Measurements from ENCODE around the gene CD81.
A peak's percentile ranks its signal among the peaks of the same experiment; 100 is the strongest.

Gene CD81

GRCh38 chr11:2375964-2376551 is 1.1 kb upstream of the CD81 start:
- no peak for DNase-seq (ENCODE audit: low read depth, low spot score)

GRCh38 chr11:2377511-2378443 is 667 bp downstream of the CD81 start:
- DNase-seq (ENCODE audit: low read depth, low spot score), result peak; percentile 86

- DNase-seq (ENCODE audit: low read depth, low spot score), result peak; percentile 57
Measured at GRCh38 chr11:2378527-2379210, 1.6 kb downstream of the CD81 start.

GRCh38 chr11:2379466-2380174 is 2.5 kb downstream of the CD81 start:
- DNase-seq (ENCODE audit: low read depth, low spot score), result no peak

GRCh38 chr11:2380396-2380795 is 3.3 kb downstream of the CD81 start:
- no peak for DNase-seq (ENCODE audit: low read depth, low spot score)

DNA sequence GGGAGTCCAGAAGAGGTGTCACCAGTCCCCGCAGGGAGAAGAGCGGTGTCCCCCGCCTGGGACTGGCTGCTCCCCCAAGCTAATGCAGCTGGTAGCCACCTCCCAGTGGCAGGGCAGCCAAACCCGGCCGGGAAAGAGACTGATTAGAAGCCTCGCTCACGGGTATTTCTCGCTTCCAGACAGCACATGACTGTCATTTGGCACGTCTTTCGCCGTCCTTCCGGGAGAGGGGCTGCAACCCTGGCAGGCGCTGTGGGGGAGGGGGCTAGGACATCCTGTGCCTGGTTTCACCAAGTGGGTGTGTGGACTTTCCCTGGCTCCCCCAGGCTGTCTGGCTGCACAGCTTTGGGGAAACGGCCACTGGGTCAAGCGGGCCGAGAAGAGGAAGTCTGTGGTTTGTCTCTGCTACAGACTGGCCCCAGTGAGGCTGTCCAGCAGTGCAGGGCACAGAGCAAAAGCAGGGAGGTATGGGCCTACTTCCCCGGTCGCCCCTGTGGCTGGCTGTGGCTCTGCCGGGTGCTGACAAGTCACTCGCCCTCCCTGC is 3.8 kb downstream of the CD81 start:
- DNase-seq (ENCODE audit: low read depth, low spot score), result no peak

DNA sequence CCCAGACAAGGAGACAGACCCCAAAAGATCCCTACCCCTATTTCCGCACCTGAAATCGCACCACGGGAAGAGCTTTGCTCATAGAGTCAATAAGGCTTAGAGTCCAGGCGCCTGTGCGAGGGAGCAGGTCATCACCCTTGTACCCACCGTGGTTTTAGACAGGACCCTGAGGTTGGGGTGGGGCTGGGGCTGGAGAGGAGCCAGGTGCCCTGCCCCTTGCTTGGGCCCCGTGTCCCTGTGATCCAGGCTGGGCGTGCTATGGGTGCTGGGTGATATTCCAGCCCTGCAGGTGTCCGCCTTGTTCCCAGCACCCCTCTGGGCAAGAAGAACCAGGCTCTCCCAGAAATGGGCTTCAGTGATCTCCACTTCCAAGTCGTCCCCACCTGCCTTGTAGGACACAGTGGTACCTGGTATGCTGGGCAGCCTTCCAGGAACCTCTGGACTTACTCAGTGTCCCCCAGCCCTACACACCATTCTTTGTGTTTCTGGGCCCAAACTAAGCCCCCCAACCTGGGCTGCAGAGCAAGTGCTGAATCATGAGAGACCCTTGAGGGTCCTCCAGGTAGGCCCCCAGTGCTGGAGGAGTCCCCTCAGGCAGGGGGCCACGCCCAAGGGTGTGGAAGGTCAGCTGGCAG is 4.5 kb downstream of the CD81 start:
- no peak for DNase-seq (ENCODE audit: low read depth, low spot score)

DNA sequence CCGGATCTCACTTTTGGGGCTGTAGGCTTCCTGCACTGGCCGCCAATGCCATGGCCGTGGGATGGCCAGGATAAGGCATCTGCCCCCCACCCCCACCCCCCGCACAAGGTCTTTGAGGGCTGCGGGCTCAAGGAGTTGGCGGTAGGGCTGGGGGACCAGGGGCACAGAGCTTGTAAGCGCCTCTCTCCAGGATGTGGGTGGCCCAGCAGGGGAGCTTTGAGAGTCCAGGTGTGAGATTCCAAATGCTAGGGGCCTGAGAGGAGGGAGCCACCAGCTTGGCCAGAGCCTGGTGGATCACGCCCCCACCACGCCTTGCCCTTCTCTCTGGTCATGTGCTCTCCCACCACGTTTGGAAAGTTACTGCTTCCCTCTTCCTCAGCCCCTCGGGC is 5.0 kb downstream of the CD81 start:
- no peak for DNase-seq (ENCODE audit: low read depth, low spot score)

DNA sequence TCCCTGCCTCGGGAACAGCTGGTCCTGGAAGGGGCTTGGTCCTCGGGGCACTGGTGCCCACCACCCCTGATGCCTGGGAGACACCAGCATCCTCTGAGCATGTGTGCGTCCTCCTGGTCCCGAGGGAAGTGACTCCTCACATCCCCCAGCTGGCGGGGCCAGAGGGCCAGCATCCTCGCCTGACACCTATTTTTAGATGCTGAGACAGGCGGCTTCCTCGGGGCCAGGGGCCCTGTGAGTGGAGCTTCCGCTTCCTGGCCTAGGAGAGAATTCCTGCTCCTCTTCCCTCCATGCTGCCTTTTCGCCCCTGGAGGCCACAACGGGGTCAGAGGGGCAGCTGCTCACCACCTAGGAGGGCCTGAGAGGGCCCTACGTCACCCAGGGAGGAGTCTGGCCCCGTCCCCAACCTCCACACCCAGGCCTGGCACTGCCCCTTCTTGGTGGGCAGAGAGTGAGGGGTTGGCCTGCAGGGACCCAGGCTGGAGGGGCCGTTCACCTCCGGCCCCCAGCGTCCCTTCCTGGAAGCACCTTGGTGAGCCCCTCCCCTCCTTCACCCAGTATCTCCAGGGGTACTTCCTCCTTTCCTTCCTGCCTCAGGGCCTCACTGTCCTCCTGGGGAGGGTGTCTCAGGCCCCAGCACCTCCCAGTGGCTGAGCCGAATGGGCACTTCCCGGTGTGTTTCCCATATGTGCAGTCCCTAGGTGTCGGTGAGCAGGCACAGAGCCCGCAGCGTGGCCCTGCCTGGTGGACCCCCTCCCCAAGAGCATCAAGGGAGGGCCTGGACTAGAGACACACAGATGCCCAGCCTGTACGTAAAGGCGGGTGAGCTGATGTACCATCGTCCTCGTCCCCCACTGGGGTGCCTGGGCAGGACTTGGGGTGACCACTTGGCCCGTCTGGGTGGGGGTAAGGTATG is 6.1 kb downstream of the CD81 start:
- DNase-seq (ENCODE audit: low read depth, low spot score), result no peak

DNA sequence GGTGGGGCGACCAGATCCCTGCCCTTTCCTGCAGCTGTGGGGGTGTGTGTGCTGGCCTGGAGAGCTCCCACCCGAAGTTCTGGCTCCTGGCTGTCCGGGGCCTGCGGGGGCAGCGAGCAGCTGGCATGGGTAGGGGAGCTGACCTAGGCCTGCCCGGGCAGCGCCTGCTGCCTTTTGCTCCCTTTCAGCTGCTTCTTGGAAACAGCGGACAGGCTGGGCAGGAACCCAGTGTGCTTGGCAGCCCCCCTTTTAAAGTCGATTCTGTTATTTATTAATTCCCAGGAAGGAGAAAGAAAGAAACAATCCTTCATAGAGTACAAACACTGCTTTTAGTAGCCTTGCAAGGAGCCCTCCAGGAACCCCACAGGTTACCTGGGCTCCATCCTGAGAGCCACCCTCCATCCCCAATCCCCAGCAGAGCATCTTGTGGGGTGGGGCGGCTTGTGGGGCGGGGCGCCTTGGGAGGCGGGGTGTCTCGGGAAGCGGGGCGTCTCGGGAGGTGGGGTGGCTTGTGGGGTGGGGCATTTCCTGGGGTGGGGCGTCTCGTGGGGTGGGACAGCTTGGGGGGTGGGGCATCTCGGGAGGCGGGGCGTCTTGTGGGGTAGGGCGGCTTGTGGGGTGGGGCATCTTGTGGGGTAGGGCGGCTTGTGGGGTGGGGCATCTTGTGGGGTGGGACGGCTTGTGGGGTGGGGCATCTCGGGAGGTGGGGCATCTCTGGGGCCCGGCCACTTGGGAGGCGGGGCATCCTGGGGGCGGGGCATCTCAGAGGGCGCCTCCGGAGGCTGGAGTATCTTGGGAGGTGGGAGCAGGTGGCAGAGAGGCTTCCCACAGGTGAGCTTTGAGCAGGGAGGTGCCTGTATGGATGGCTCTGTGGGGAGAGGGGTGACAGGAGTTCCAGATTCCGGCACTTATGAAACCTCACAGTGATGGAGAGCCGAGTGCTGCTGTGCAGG is 7.0 kb downstream of the CD81 start:
- no peak for DNase-seq (ENCODE audit: low read depth, low spot score)

DNA sequence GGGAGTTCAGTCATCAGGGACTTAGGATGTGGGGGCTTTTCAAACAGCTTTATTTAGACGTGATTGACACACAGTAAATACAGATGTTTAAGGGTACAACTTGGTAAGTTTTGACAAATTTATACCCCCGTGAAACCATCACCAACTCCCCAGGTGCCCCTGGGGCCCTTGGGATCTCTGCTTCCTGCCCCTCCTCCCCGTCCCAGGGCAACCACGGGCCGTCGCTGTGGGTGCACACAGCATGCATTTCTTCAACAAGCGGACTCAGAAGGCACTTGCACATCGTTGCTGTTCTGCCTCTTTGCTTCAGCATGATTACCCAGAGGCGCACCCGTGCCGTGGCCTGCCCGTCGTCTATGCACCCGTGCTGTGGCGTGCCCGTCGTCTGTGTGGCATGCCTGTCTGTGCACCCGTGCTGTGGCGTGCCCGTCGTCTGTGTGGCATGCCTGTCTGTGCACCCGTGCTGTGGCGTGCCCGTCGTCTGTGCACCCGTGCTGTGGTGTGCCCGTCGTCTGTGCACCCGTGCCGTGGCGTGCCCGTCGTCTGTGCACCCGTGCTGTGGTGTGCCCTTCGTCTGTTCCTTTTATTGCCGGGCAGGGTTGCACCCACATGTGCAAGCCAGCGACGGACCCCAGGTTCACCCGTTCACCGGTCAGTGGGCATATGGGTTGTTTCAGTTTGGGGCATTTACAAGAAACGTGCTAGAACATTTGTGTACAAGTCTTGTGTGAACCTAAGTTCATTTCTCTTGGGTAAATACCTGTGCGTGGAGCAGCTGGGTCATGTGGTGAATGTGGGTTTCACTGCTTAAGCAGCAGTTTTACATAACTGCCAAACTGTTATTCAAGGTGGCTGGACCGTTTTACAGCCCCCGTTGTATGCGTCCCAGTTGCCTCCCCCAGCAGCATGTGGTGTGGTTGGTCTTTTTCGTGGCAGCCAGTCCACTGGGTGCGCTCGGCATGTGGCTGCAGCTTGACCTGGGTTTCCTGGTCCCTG is 8.3 kb downstream of the CD81 start:
- DNase-seq (ENCODE audit: low read depth, low spot score), result no peak

- DNase-seq (ENCODE audit: low read depth, low spot score), result no peak
Measured at GRCh38 chr11:2386591-2386990, 9.5 kb downstream of the CD81 start.

GRCh38 chr11:2387266-2387987 is 10.3 kb downstream of the CD81 start:
- peak; percentile 77 for DNase-seq (ENCODE audit: low read depth, low spot score)

DNA sequence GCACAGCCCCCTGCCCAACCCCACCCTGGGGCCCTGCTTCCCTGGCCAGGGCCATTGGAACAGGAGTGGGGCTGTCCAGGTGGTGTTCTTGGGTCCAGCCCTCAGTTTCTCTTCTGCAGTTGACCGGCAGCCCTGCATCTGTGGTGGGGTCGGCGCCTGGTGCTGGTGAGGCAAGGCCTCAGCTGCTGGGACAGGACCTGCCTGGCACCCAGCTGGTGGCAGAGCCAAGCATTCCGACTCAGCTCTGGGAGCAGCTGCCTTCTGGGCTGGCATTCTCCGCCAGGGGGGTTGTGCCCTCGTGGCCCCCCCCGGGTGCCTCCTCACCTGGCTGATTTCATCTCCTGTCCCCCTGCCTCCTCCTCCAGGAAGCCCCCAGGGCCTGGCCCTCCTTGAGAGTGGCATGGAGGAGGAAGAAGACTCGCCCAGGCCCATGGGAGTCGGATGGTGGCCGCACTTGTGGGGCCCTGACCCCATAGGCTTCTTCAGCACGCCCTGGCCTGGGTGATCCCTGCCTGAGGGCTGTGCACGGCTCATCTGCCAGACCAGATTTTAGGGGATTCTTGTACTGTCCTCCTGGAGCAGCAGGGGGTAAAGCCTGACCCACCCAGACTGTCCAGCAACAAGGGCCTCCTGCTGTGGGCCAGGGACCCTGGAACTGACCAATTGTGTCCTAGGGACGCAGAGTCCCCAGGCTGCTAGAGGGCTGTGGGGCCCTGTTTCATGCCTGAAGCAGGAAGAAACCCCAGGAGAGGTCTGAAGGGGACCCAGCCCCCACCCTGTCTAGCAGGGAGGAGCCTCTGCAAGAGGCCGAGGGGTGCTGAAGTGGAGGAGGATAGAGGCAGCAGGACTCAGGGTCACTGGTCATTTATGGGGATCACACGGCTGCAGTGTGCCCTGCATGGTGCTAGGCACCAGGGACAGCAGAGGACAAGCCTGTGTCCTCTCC is 11.6 kb downstream of the CD81 start:
- DNase-seq (ENCODE audit: low read depth, low spot score), result no peak

- no peak for DNase-seq (ENCODE audit: low read depth, low spot score)
Measured at GRCh38 chr11:2389377-2390026, 12.4 kb downstream of the CD81 start.

All from astrocyte of the hippocampus (primary cell).